MCF 10A (cell line): ENCODE measurements around the gene DDHD1. TPM values are rescaled to one million over a fixed set of nuclear protein-coding genes. Genes with fewer than 3 reads are reported as not detected.

Experiments used
- BruUV-seq: library from RNA; stranded (reverse); fragments of 400-500 nt; replicated peaks from 2 replicates; lab custom pipeline; 2021; lab: Mats Ljungman, UMichigan
- CTCF ChIA-PET: fragments of 300-600 bp; sonication (Branson Sonifier 250); formaldehyde crosslinking; extraction: SDS; loops from one replicate; lab custom pipeline; 2021; ENCODE audit warnings: antibody characterized with exemption, inconsistent platforms; lab: Yijun Ruan, JAX
- POLR2A ChIA-PET: fragments of 300-600, 350-650 bp; sonication (Branson Sonifier 250); formaldehyde crosslinking; extraction: SDS; loops from one replicate; lab custom pipeline; 2020; ENCODE audit warnings: antibody characterized with exemption, inconsistent platforms; lab: Yijun Ruan, JAX
- DNase-seq: peaks from one replicate; pipeline ENCODE4 v3.0.0-alpha.2; 2018; ENCODE audit not compliant: unreplicated experiment
- H3K27ac Mint-ChIP-seq: one replicate; pipeline ENCODE4 v1.8.0; 2022; ENCODE audit warnings: mild to moderate bottlenecking, low read depth, mixed read lengths; ENCODE audit not compliant: unreplicated experiment
- H3K27me3 Mint-ChIP-seq: one replicate; pipeline ENCODE4 v1.8.0; 2022; ENCODE audit warnings: mixed read lengths; ENCODE audit not compliant: insufficient read depth, unreplicated experiment
- H3K36me3 Mint-ChIP-seq: one replicate; pipeline ENCODE4 v1.8.0; 2022; ENCODE audit warnings: mild to moderate bottlenecking, moderate library complexity, mixed read lengths; ENCODE audit not compliant: insufficient read depth, unreplicated experiment
- H3K4me1 Mint-ChIP-seq: one replicate; pipeline ENCODE4 v1.8.0; 2022; ENCODE audit warnings: mixed read lengths; ENCODE audit not compliant: insufficient read depth, unreplicated experiment
- H3K4me3 Mint-ChIP-seq: one replicate; pipeline ENCODE4 v1.8.0; 2022; ENCODE audit warnings: mild to moderate bottlenecking, moderate library complexity, mixed read lengths; ENCODE audit not compliant: unreplicated experiment
- H3K9me3 Mint-ChIP-seq: one replicate; pipeline ENCODE4 v1.8.0; 2022; ENCODE audit warnings: mixed read lengths; ENCODE audit not compliant: unreplicated experiment
- intact Hi-C: fragments of 100-400 bp; cut with micrococcal nuclease; formaldehyde crosslinking; loops from 2 replicates; pipeline ENCODE4 v1.14.1; 2022
- total RNA-seq: library from RNA; stranded (reverse); gene quantifications from 2 replicates; pipeline ENCODE4 v1.2.3, GENCODE V29; 2022
- TF ChIP-seq, protein P1 (sequence below): fragments of 200-600 bp; IDR thresholded peaks from one replicate; pipeline ENCODE4 v1.8.0; 2022; ENCODE audit warnings: antibody characterized with exemption, mild to moderate bottlenecking; ENCODE audit not compliant: unreplicated experiment

The DDHD1 gene
- total RNA-seq, 1 experiment from 2014 or later = 16.3 TPM

DNA sequence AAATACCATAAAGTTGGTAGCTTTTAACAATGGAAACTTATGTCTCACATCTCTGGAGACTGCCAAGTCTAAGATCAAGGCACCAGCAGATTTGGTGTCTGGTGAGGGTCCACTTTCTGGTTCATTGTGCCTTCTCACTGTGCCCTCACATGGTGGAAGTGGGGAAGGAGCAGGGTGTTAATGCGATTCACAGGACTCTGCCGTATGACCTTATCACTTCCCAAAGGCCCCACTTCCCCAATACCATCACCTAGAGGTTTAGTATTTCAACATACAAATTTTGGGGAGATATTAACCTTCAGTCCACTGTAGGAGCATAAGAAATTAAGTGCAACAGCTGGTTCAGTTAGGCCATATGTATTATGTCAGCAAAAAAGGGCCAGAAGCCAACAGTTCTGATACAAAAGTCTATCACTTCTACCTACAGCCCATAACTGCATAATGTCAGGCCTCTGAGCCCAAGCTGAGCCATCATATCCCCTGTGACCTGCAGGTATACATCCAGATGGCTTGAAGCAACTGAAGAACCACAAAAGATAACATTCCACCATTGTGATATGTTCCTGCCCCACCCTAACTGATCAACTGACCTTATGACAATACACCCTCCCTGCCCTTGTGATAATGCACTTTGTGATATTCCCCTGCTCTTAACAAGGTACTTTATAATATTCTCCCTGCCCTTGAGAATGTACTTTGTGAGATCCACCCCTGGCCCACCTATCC is 24.7 kb downstream of the DDHD1 start:
- BruUV-seq = no TSS peak
- intact Hi-C loops = no loop called here
- ChIA-PET CTCF (no interaction called here), POLR2A (interaction anchor here (1.8 kb wide), 1 partner anchor 23 kb away, joined by 4 read pairs; no protein-coding TSS in a partner anchor)
- Mint-ChIP-seq H3K4me3 (no peak overlapping the region), H3K4me1 (peaks cover 6% of the 10 kb centered on the region), H3K36me3 (no peaks in the 10 kb centered on the region), H3K9me3 (no peaks in the 10 kb centered on the region), H3K27ac (no peak overlapping the region), H3K27me3 (no peaks in the 10 kb centered on the region)
- TF ChIP-seq, protein P1, sequence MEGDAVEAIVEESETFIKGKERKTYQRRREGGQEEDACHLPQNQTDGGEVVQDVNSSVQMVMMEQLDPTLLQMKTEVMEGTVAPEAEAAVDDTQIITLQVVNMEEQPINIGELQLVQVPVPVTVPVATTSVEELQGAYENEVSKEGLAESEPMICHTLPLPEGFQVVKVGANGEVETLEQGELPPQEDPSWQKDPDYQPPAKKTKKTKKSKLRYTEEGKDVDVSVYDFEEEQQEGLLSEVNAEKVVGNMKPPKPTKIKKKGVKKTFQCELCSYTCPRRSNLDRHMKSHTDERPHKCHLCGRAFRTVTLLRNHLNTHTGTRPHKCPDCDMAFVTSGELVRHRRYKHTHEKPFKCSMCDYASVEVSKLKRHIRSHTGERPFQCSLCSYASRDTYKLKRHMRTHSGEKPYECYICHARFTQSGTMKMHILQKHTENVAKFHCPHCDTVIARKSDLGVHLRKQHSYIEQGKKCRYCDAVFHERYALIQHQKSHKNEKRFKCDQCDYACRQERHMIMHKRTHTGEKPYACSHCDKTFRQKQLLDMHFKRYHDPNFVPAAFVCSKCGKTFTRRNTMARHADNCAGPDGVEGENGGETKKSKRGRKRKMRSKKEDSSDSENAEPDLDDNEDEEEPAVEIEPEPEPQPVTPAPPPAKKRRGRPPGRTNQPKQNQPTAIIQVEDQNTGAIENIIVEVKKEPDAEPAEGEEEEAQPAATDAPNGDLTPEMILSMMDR = no peak
- DNase-seq = no peak

DNA sequence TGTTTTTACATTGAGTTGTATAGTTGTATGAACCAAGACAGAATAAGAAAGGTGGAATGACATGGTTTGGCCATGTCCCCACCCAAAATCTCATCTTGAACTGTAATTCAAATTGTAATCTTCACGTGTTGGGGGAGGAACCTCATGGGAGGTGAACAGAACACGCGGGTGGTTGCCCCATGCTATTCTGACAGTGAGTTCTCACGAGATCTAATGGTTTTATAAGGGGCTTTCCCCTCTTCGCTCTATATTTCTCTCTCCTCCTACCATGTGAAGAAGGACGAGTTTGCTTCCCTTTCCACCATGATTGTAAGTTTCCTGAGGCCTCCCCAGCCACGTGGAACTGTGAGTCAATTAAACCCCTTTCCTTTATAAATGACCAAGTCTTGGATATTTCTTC is 25.3 kb downstream of the DDHD1 start:
- CTCF ChIA-PET = interaction anchor here (1.3 kb wide), 1 partner anchor 24 kb away, joined by 3 read pairs; no protein-coding TSS in a partner anchor
- Mint-ChIP-seq H3K4me3 (no peak overlapping the region), H3K4me1 (peaks cover 6% of the 10 kb centered on the region), H3K27ac (no peak overlapping the region), H3K9me3 (no peaks in the 10 kb centered on the region), H3K36me3 (no peaks in the 10 kb centered on the region), H3K27me3 (no peaks in the 10 kb centered on the region)
- POLR2A ChIA-PET = interaction anchor here (1.8 kb wide), 1 partner anchor 24 kb away, joined by 4 read pairs; no protein-coding TSS in a partner anchor
- TF ChIP-seq, protein P1 = no peak
- BruUV-seq = no TSS peak
- DNase-seq = no peak
- intact Hi-C loops = no loop called here

DNA sequence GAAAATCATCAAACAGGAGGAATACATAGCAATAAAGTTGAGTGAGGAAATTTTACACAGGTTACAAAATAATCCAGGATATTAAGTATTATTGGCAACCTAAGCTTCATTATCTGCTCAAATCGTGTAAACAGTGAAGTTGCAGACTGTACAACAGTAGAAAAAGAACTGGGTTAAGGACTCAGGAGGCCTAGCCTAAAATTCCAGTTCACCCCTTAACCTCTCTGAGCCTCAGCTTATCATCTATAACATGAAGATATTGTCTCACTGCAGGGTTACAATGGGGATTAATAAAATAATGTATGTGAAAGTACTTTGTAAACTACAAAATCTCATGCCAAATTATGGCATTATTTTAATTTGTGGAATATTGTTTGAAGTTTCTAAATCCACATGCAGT is 26.0 kb downstream of the DDHD1 start:
- no peaks in the 10 kb centered on the region for H3K27me3 Mint-ChIP-seq
- ChIA-PET POLR2A (interaction anchor here (1.8 kb wide), 1 partner anchor 25 kb away, joined by 4 read pairs; no protein-coding TSS in a partner anchor), CTCF (interaction anchor here (1.3 to 1.6 kb wide), 2 partner anchors 24 to 165 kb away, joined by 3 read pairs; no protein-coding TSS in a partner anchor)

DNA sequence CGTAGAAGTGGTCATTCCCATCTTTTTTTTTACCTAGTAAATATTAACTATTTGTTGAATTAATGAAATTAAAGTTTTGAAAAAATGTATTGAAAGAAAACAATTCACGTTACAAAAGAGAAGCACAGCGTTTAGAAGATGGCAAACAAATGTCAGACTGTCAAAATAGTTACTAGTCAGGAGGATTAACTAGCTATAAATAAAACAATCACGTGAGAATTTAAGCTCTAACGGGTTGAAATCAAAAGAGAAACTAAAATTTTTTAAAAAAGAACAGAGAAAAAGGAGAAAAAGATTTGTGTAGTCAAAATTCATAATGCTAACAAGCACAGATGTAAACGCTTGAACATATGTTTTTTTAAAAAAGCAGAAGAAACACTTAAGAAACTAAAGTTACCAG is 26.4 kb downstream of the DDHD1 start:
- ChIA-PET POLR2A (interaction anchor here (1.8 kb wide), 1 partner anchor 25 kb away, joined by 4 read pairs; no protein-coding TSS in a partner anchor), CTCF (interaction anchor here (0.6 to 1.6 kb wide), 3 partner anchors 25 to 575 kb away, joined by 3 to 4 read pairs (median 3); partner anchors contain the start of gene TXNDC16)
- Mint-ChIP-seq H3K36me3 (no peaks in the 10 kb centered on the region), H3K4me1 (peaks cover 6% of the 10 kb centered on the region), H3K27ac (no peak overlapping the region), H3K27me3 (no peaks in the 10 kb centered on the region), H3K4me3 (no peak overlapping the region), H3K9me3 (no peaks in the 10 kb centered on the region)
- BruUV-seq = no TSS peak
- intact Hi-C loops = no loop called here
- no peak for DNase-seq
- TF ChIP-seq, protein P1 = no peak

More for the DNA sequence above, 26.0 kb downstream of the DDHD1 start:
- intact Hi-C loops = no loop called here
- Mint-ChIP-seq H3K27ac (no peak overlapping the region), H3K4me1 (peaks cover 6% of the 10 kb centered on the region), H3K9me3 (no peaks in the 10 kb centered on the region), H3K36me3 (no peaks in the 10 kb centered on the region), H3K4me3 (no peak overlapping the region)
- DNase-seq = no peak
- no TSS peak for BruUV-seq
- TF ChIP-seq, protein P1 = no peak
